HL-60 (cell line): Measurements from ENCODE around the gene IL36A.
A peak's percentile ranks its signal among the peaks of the same experiment; 100 is the strongest.

Experiments
- DNase-seq, 2 experiments: peaks; one replicate each; pipeline ENCODE4 v3.0.0-alpha.2; 2010 to 2020; ENCODE audit warnings: low read depth in 1 of 2, low spot score in 1 of 2
- H3K27ac ChIP-seq: fragments of 250-450 bp; sonication (Bioruptor Pico); replicated peaks from 2 replicates; pipeline ENCODE4 v1.5.1; 2020; ENCODE audit warnings: mild to moderate bottlenecking, moderate library complexity
- H3K27me3 ChIP-seq: fragments of 250-450 bp; sonication (Bioruptor Pico); 2 replicates; pipeline ENCODE4 v1.5.1; 2021; ENCODE audit warnings: mild to moderate bottlenecking, moderate library complexity; ENCODE audit not compliant: insufficient read depth, poor library complexity, severe bottlenecking
- H3K4me3 ChIP-seq: replicated peaks from 2 replicates; pipeline ENCODE4 v1.5.1; 2011; ENCODE audit warnings: mild to moderate bottlenecking, control low read depth, low read length; ENCODE audit not compliant: insufficient read depth
- CTCF ChIP-seq: IDR thresholded peaks from one replicate; pipeline ENCODE4 v1.5.1; 2011; ENCODE audit warnings: low read length, control low read depth, inconsistent platforms; ENCODE audit not compliant: insufficient read depth
- GABPA ChIP-seq: IDR thresholded peaks from 2 replicates; pipeline ENCODE4 v1.6.1; 2012; ENCODE audit warnings: low read depth
- POLR2AphosphoS5 ChIP-seq: IDR thresholded peaks from 2 replicates; pipeline ENCODE4 v1.6.1; 2012; ENCODE audit warnings: low read depth
- REST ChIP-seq: IDR thresholded peaks from 2 replicates; pipeline ENCODE4 v1.6.1; 2012; ENCODE audit warnings: low read depth; ENCODE audit not compliant: insufficient replicate concordance
- SPI1 ChIP-seq: IDR thresholded peaks from 2 replicates; pipeline ENCODE4 v1.6.1; 2012; ENCODE audit warnings: low read depth, mild to moderate bottlenecking, borderline replicate concordance
- long read RNA-seq: library from polyadenylated mRNA; unstranded; transcript quantifications from one replicate; pipeline ENCODE4 v2.0.0, GENCODE V29; 2020

The IL36A gene
- long read RNA-seq: 0 reads

- no peaks in the 10 kb centered on the region for H3K27me3 ChIP-seq
- no peak for DNase-seq
These were observed at the start of gene IL36A for GRCh38 chr2:113005030-113005509. Gene IL36A, plus strand, starts transcription at chr2:113005459. Its CDS starts 413 bp downstream, at chr2:113005872.

GRCh38 chr2:112957511-112957910 is 47.7 kb upstream of the IL36A start:
- TF ChIP-seq POLR2AphosphoS5: no peak
- no peak for TF ChIP-seq GABPA
- no peak for TF ChIP-seq REST
- no peak for TF ChIP-seq SPI1
- TF ChIP-seq CTCF: no peak
- Histone ChIP-seq H3K27ac (no peak overlapping the region), H3K4me3 (no peak overlapping the region), H3K27me3 (no peaks in the 10 kb centered on the region)
- DNase-seq: no peak

More at GRCh38 chr2:113005030-113005509, at the start of gene IL36A:
- no peak within 1 kb of the TSS for H3K4me3 ChIP-seq
- H3K27ac ChIP-seq: no peak within 1 kb of the TSS
- TF ChIP-seq POLR2AphosphoS5 (no peak), REST (no peak), CTCF (no peak), GABPA (no peak)

GRCh38 chr2:112958428-112959108 is 46.7 kb upstream of the IL36A start:
- DNase-seq: peak; percentile 27 to 64
- H3K4me3 ChIP-seq: no peak overlapping the region
- no peak overlapping the region for H3K27ac ChIP-seq
- TF ChIP-seq CTCF (peak; percentile 96), SPI1 (no peak), REST (no peak), GABPA (no peak)
- H3K27me3 ChIP-seq: no peaks in the 10 kb centered on the region
